ENCODE measurements around the gene CLDN24.

Gene CLDN24

GRCh38 chr4:183320211-183321059 lies 1.8 kb downstream of the CLDN24 start, which contains the start of gene CLDN22:
Gene CLDN22, minus strand, starts transcription at chr4:183320276. Its CDS starts 58 bp downstream, at chr4:183320218.
- DNase-seq: no peak

GRCh38 chr4:183318656-183319055 lies 3.6 kb downstream of the CLDN24 start:
- no peak for DNase-seq

GRCh38 chr4:183314806-183315205 lies 7.4 kb downstream of the CLDN24 start:
- DNase-seq: no peak

GRCh38 chr4:183314336-183314735 lies 7.9 kb downstream of the CLDN24 start:
- DNase-seq: no peak

- no peak for DNase-seq
These were observed 9.4 kb downstream of the CLDN24 start for GRCh38 chr4:183312841-183313240.

GRCh38 chr4:183306811-183307210 lies 15.4 kb downstream of the CLDN24 start:
- no peak for DNase-seq

GRCh38 chr4:183304538-183304937 lies 17.7 kb downstream of the CLDN24 start:
- no peak for DNase-seq

- DNase-seq: no peak
These were observed 18.2 kb downstream of the CLDN24 start for GRCh38 chr4:183304067-183304466.

- no peak for DNase-seq
These were observed 18.9 kb downstream of the CLDN24 start for GRCh38 chr4:183303301-183303700.

- no peak for DNase-seq
These were observed 21.6 kb downstream of the CLDN24 start for GRCh38 chr4:183300655-183301054.

- no peak for DNase-seq
These were observed 22.2 kb downstream of the CLDN24 start for GRCh38 chr4:183300070-183300469.

- DNase-seq: no peak
These were observed 22.8 kb downstream of the CLDN24 start for GRCh38 chr4:183299464-183299863.

GRCh38 chr4:183297675-183298074 lies 24.6 kb downstream of the CLDN24 start:
- no peak for DNase-seq

GRCh38 chr4:183295711-183296110 lies 26.5 kb downstream of the CLDN24 start:
- DNase-seq: no peak

- DNase-seq: no peak
These were observed 31.2 kb downstream of the CLDN24 start for GRCh38 chr4:183291070-183291469.

GRCh38 chr4:183289688-183290087 lies 32.5 kb downstream of the CLDN24 start:
- DNase-seq: no peak

GRCh38 chr4:183288955-183289354 lies 33.3 kb downstream of the CLDN24 start:
- DNase-seq: no peak

GRCh38 chr4:183287677-183288076 lies 34.5 kb downstream of the CLDN24 start:
- no peak for DNase-seq

GRCh38 chr4:183287309-183287659 lies 34.9 kb downstream of the CLDN24 start:
- DNase-seq: no peak

GRCh38 chr4:183286590-183287308 lies 35.5 kb downstream of the CLDN24 start:
- DNase-seq: no peak

- DNase-seq: no peak
These were observed 36.3 kb downstream of the CLDN24 start for GRCh38 chr4:183285886-183286285.

GRCh38 chr4:183284965-183285364 lies 37.3 kb downstream of the CLDN24 start:
- DNase-seq: no peak

GRCh38 chr4:183284258-183284785 lies 37.9 kb downstream of the CLDN24 start:
- DNase-seq: no peak

- DNase-seq: no peak
These were observed 46.1 kb downstream of the CLDN24 start for GRCh38 chr4:183276106-183276505.

Data from DMS53 (cell line).